Measurements from ENCODE around the gene GSPT2.

GSPT2 gene

GRCh38 chrX:51737091-51737490, 6.2 kb upstream of the GSPT2 start:
- TF ChIP-seq CTCF (IDR thresholded peaks at IDR 0.05; ENCODE audit: low read depth, low read length, missing control alignments): no peak
- Histone ChIP-seq H3K27me3 (replicated peaks) (no peaks in the 10 kb centered on the region), H3K27ac (no peak overlapping the region), H3K4me3 (ENCODE audit: low read depth, low read length) (no peak overlapping the region), H3K36me3 (replicated peaks) (no peaks in the 10 kb centered on the region)
- in situ Hi-C loops (cut with HindIII; ENCODE audit: low pct_ligation_motif_present, low sequenced_read_pairs): no loop called here
- no peak for DNase-seq

GRCh38 chrX:51742586-51742985, 656 bp upstream of the GSPT2 start:
- Histone ChIP-seq H3K36me3 (replicated peaks) (no peaks in the 10 kb centered on the region), H3K27ac (no peak overlapping the region), H3K27me3 (replicated peaks) (no peaks in the 10 kb centered on the region), H3K4me3 (ENCODE audit: low read depth, low read length) (no peak overlapping the region)
- no peak for TF ChIP-seq CTCF (IDR thresholded peaks at IDR 0.05; ENCODE audit: low read depth, low read length, missing control alignments)
- in situ Hi-C loops (cut with HindIII; ENCODE audit: low pct_ligation_motif_present, low sequenced_read_pairs): no loop called here
- DNase-seq: no peak

GRCh38 chrX:51747671-51748070, 4.4 kb downstream of the GSPT2 start:
- TF ChIP-seq CTCF (IDR thresholded peaks at IDR 0.05; ENCODE audit: low read depth, low read length, missing control alignments): no peak
- DNase-seq: no peak

GRCh38 chrX:51759055-51759839, 16.0 kb downstream of the GSPT2 start:
- Histone ChIP-seq H3K27me3 (replicated peaks) (no peaks in the 10 kb centered on the region), H3K27ac (no peak overlapping the region), H3K36me3 (replicated peaks) (no peaks in the 10 kb centered on the region), H3K4me3 (ENCODE audit: low read depth, low read length) (no peak overlapping the region)
- in situ Hi-C loops (cut with HindIII; ENCODE audit: low pct_ligation_motif_present, low sequenced_read_pairs): no loop called here
- TF ChIP-seq CTCF (IDR thresholded peaks at IDR 0.05; ENCODE audit: low read depth, low read length, missing control alignments): no peak
- DNase-seq: no peak

More at GRCh38 chrX:51747671-51748070, 4.4 kb downstream of the GSPT2 start:
- Histone ChIP-seq H3K36me3 (replicated peaks) (no peaks in the 10 kb centered on the region), H3K4me3 (ENCODE audit: low read depth, low read length) (no peak overlapping the region), H3K27ac (no peak overlapping the region), H3K27me3 (replicated peaks) (no peaks in the 10 kb centered on the region)
- in situ Hi-C loops (cut with HindIII; ENCODE audit: low pct_ligation_motif_present, low sequenced_read_pairs): no loop called here

DNA sequence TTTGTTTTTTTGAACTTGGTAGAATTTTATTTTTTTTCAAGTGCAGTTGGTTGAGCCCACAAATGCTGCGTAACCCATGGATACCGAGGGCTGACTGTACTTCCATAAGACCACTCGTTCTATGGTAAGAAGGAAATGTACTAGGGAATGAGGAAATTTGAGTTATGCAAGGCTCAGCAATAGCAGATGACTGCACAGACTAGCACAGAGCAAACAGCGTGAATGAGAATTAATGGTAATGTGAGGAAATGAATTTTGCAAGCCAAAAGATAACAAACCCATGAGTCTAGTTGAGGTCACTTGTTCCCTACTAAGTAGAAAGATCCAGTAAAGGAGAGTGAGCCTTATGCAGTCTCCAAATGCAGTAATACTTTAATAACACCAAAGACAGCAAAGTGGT, 17.4 kb downstream of the GSPT2 start:
- Histone ChIP-seq H3K36me3 (replicated peaks) (no peaks in the 10 kb centered on the region), H3K27me3 (replicated peaks) (no peaks in the 10 kb centered on the region), H3K27ac (no peak overlapping the region), H3K4me3 (ENCODE audit: low read depth, low read length) (no peak overlapping the region)
- no peak for TF ChIP-seq CTCF (IDR thresholded peaks at IDR 0.05; ENCODE audit: low read depth, low read length, missing control alignments)
- DNase-seq: no peak
- in situ Hi-C loops (cut with HindIII; ENCODE audit: low pct_ligation_motif_present, low sequenced_read_pairs): no loop called here

DNA sequence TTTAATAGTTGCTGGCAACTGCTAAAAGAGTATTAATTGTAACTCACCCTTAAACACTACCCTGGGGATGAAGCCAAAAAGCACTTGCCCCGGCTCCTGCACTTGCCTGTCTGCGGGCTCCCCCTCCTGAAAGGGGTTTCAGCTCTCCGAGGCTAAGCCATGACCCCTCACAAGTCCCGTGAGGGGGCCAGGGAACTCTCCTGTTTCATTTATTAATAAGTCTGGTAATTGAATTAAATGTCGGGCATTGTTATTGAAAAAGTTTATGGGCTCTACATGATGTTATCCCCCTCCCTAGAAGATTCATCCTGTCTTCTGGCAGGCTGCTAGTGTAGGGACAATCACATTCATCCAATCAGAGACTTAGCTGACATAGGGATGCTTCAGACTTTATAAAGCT, 23.3 kb downstream of the GSPT2 start:
- TF ChIP-seq CTCF (IDR thresholded peaks at IDR 0.05; ENCODE audit: low read depth, low read length, missing control alignments): no peak
- Histone ChIP-seq H3K36me3 (replicated peaks) (no peaks in the 10 kb centered on the region), H3K27me3 (replicated peaks) (no peaks in the 10 kb centered on the region), H3K4me3 (ENCODE audit: low read depth, low read length) (no peak overlapping the region), H3K27ac (no peak overlapping the region)
- DNase-seq: no peak
- in situ Hi-C loops (cut with HindIII; ENCODE audit: low pct_ligation_motif_present, low sequenced_read_pairs): no loop called here
